Fibroblast of the aortic adventitia (primary cell): ENCODE data around the gene COL4A4. TPM values are rescaled to one million over a fixed set of nuclear protein-coding genes. Genes with fewer than 3 reads are reported as not detected.

Experiments used
- DNase-seq: peaks from one replicate; pipeline ENCODE4 v3.0.0-alpha.2; 2010; ENCODE audit warnings: low read depth
- H3K4me3 ChIP-seq: 2 replicates; pipeline ENCODE4 v1.5.1; 2011; ENCODE audit warnings: low read depth, mild to moderate bottlenecking, control low read depth, low read length, moderate library complexity
- CTCF ChIP-seq: IDR thresholded peaks from 2 replicates; pipeline ENCODE4 v1.5.1; 2011; ENCODE audit warnings: mild to moderate bottlenecking, low read length, control low read depth, inconsistent platforms; ENCODE audit not compliant: insufficient read depth
- small RNA-seq: library from RNA; depleted of rRNA; stranded (forward); fragments of <200 nt; gene quantifications from one replicate; pipeline ENCODE3, GENCODE V24; 2012
- total RNA-seq: library from RNA; depleted of rRNA; stranded (reverse); fragments of >200 nt; gene quantifications from 2 replicates; pipeline ENCODE4 v1.2.3, GENCODE V29; 2012; ENCODE audit warnings: low replicate concordance

Gene COL4A4
- total RNA-seq, 1 donor, result 2.6 TPM

GRCh38 chr2:226959418-226959817, 204.6 kb downstream of the COL4A4 start:
- no peak overlapping the region for H3K4me3 ChIP-seq
- no peak for DNase-seq
- no peak for TF ChIP-seq CTCF

GRCh38 chr2:226956659-226957058, 207.3 kb downstream of the COL4A4 start:
- TF ChIP-seq CTCF, result no peak
- H3K4me3 ChIP-seq, result no peak overlapping the region
- DNase-seq, result no peak

GRCh38 chr2:226953826-226954225, 210.2 kb downstream of the COL4A4 start:
- no peak overlapping the region for H3K4me3 ChIP-seq
- no peak for TF ChIP-seq CTCF
- no peak for DNase-seq

- DNase-seq, result peak; percentile 77
- H3K4me3 ChIP-seq, result no peak overlapping the region
- TF ChIP-seq CTCF, result no peak
Measured at GRCh38 chr2:226953206-226953605, 210.8 kb downstream of the COL4A4 start.

Small RNAs within 50 kb of the gene (small RNA-seq; reads per million reads assigned to genes)
- not detected for gene RF00554

Other genes with a start within 250 kb of the COL4A4 start
- gene COL4A3, start 419 bp upstream of the COL4A4 start, total RNA-seq, result 0.08 and 1.3 TPM in 2 replicates
- gene MFF, start 161.0 kb upstream of the COL4A4 start, total RNA-seq, result 82.3 and 96.9 TPM in 2 replicates
- gene TM4SF20, start 215.1 kb upstream of the COL4A4 start, total RNA-seq, result 0.57 TPM in 1 of 2 replicates, not detected in the other
- not detected in 2 replicates for gene SCYGR1, start 223.7 kb upstream of the COL4A4 start, total RNA-seq